HG02943 (cell line): ENCODE measurements around the gene FGG.

Experiments
- ATAC-seq: cut with Tn5 transposase; IDR thresholded peaks from one replicate; pipeline ENCODE4 v1.9.1; 2021; ENCODE audit warnings: mild to moderate bottlenecking, low read depth, moderate library complexity; ENCODE audit not compliant: unreplicated experiment

Gene FGG

DNA sequence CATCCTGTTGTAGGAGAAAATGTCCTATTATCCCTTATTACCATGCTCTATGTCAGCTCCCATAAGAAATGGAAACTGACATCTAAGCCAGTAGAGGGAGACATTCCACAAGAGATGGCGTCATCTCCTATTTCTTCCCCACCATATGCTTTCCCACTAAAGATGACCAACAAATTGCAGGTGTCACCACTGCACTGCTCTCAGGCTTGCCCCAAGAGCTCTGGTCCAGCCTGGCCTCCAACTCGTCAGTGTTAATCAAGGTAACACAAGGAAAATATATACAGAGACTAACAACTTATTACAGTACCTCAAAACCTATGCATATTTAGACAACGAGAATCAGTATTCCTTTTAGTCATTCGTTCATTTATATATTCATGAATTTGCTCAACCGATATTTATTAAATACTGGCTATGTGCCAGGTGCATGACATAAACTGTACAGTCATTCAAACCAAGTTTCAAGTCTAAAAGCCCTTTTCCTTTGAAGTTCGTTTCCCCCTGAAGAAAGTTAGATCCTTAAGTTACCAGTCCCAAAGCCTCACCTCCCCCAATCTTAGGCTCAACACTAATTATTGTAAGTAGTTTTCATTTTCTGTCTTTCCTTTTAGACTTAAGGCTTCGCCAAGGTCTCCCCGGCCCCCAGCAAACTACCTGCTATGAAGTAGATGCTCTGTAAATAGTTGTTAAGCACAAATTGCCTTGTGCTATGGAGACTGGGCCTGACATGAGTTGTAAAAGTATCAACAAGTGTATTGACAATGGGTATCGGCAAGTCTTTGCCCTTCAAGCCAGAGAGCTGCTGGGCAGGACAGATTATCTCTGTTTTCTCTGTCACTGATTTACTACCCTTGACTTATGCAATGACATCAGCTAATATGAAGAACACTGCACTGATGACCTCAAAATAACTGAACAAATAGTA lies 52.7 kb downstream of the FGG start:
- peak; percentile 70 for ATAC-seq

GRCh38 chr4:154559141-154559493 lies 53.3 kb downstream of the FGG start:
- ATAC-seq, result no peak
